ENCODE data around the gene COPB2.

DNA sequence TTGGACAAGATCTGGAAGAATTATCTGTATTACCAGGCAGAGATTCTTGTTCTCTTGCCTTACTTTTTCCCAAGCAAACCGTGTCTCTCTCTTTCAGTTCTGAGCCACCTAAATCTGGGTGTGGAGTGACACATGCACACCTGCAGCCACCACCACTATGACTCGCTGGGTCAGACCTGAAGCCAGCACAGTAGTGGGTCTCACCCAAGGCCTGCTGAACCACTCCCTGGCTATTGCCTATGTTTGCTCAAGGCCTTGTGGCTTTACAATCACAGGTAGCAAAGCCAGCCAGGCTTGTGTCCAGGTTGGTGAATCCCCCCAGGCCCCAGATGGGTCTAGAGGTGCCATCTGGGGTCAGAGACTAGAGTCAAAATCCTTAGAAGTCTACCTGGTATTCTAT is 28.7 kb upstream of the COPB2 start:
- TF ChIP-seq, protein P1, sequence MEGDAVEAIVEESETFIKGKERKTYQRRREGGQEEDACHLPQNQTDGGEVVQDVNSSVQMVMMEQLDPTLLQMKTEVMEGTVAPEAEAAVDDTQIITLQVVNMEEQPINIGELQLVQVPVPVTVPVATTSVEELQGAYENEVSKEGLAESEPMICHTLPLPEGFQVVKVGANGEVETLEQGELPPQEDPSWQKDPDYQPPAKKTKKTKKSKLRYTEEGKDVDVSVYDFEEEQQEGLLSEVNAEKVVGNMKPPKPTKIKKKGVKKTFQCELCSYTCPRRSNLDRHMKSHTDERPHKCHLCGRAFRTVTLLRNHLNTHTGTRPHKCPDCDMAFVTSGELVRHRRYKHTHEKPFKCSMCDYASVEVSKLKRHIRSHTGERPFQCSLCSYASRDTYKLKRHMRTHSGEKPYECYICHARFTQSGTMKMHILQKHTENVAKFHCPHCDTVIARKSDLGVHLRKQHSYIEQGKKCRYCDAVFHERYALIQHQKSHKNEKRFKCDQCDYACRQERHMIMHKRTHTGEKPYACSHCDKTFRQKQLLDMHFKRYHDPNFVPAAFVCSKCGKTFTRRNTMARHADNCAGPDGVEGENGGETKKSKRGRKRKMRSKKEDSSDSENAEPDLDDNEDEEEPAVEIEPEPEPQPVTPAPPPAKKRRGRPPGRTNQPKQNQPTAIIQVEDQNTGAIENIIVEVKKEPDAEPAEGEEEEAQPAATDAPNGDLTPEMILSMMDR (IDR thresholded peaks at IDR 0.05; ENCODE audit: poor library complexity): no peak
- no peak for TF ChIP-seq EZH2phosphoT487 (IDR thresholded peaks at IDR 0.05; ENCODE audit: low read depth, severe bottlenecking, unreplicated experiment)

All from hepatocyte (in vitro differentiated cells).